ENCODE data around the gene EVI5L.

EVI5L gene

DNA sequence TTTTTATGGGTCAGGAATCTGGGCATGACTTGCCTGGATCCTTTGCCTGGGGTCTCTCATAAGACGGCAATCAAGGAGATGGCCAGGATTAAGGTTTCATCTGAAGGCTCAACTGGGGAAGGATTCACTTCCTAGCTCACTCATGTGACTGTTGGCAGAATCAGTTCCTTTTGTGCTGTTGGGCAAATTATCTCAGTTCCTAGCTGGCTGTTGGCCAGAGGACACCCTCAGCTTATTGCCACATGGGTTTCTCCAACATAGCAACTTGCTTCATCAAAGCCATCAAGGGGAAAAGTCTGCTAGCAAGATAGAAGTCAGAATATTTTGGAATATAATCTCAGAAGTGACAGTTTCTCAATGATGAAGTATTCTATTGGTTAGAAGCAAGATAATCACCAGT, 12.2 kb upstream of the EVI5L start:
- no peak for DNase-seq (ENCODE audit: low spot score)

DNA sequence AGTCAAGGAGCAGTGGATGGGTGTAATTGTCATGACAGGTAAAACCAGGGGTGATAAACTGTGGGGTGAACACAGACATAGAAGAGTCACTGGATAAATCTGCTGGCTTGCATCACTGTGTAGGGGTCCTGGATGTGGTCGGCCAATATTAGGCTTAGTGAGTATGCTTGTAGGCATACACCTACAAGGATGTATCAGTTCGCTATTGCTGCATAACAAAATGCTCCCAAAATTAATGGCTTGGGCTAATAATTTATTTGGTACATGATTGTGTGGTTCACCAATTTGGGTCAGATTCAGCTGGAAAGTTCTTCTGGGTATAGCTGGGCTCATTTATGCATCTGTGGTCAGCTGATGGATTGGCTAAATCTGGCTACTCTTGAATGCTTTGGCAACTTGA, 11.2 kb upstream of the EVI5L start:
- no peak for DNase-seq (ENCODE audit: low spot score)

GRCh38 chr19:7819337-7819736, 10.7 kb upstream of the EVI5L start:
- no peak for DNase-seq (ENCODE audit: low spot score)

- no peak for DNase-seq (ENCODE audit: low spot score)
Measured at GRCh38 chr19:7820588-7820987, 9.4 kb upstream of the EVI5L start.

- DNase-seq (ENCODE audit: low spot score), result no peak
Measured at GRCh38 chr19:7822910-7823515, 7.0 kb upstream of the EVI5L start.

- DNase-seq (ENCODE audit: low spot score), result no peak
Measured at GRCh38 chr19:7823686-7824301, 6.2 kb upstream of the EVI5L start.

DNA sequence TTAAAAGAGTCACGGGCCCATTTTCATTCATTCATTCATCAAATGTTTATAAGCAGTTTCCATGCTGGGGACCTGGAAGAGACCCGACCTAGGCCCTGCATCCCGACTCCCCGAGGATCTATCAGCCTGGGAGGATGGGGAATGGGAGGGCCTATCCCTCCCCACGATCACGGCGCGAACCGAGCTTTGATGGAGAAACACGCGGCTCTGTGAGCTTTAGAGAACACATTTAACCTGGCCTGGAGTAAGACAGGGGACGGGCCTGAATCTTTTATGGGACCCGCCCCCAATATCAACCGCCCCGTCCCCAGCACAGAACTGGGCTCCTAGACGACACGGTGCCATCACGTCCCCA, 875 bp upstream of the EVI5L start:
- DNase-seq (ENCODE audit: low spot score), result no peak

- DNase-seq (ENCODE audit: low spot score), result no peak
Measured at GRCh38 chr19:7830272-7830771, 304 bp downstream of the EVI5L start.

DNA sequence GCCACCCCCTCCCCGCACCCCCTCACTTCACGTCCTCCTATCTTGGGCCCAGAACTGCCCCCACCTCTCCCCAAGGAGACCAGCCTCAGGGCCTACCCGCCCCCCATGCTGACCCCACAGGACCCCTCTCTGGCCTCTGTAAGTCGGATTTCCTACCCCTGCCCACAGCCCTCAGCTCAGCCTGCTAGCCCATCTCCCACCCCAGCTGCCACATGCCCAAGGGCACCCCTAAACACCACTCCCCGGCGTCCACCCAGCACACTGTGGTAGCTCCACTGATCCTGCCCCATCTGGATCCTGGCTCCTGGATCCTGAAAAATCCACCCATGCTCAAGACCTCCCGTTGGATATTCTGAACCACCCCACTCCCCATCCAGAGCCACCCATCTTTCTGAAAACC, 805 bp downstream of the EVI5L start:
- DNase-seq (ENCODE audit: low spot score), result no peak

DNA sequence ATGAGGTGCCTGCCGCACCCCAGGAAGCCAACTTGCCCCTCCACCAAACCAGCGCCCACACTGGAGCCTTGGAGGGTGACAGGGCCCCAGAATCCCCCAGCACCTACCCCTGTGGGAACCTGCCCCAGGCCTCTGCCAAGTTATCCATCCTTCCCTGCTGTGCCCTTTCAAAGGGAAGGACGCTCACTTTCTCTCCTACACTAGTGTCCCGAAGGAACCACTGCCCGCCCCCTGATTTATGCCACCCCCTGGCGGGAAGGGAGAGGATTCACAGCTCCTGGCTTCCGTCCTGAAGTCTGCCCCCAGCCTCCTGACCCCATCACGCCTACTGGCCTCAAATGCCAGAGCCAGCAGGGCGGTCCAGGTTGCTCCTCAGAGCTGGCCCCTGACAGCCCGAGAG, 1.4 kb downstream of the EVI5L start:
- DNase-seq (ENCODE audit: low spot score), result peak; percentile 79

DNA sequence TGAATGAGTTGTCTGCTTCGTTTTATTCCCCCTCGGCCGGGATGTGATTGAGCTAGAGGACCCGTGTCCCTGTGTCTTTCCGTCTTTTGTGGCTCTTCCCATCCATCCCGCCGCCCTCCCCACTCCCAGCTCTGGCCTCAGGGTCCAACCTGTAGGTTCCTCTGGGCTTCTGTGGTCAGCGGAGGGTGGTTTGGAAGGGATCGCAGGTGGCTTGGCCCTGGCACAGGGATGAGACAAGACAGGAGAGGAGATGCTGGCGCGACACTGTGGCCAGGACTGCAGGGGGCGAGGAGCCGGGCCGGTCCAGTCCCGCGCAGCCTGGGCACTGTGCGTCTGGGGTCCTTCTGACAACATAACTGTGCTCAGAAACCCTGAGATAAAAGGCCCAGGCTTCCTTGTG, 2.0 kb downstream of the EVI5L start:
- no peak for DNase-seq (ENCODE audit: low spot score)

DNA sequence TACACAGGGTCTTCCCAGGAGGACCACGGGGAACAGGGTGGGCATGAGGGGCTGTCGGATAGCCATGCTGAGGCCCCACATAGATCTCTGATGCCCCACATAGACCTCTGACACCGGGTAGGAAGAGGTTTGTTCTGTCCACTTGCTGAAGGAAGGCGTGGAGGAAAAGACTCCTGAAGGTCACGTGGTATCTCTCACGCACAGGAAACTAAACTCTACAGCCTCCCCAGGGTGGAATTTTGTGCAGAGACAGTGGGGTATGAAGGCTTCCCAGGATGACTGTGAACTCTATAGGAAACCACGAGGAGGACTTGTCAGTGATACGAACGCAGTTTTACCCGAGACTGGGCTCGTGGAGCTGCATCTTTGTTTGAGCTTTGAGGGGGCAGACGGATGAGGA, 2.8 kb downstream of the EVI5L start:
- DNase-seq (ENCODE audit: low spot score), result peak; percentile 63

GRCh38 chr19:7833225-7834099, 3.4 kb downstream of the EVI5L start:
- DNase-seq (ENCODE audit: low spot score), result no peak

GRCh38 chr19:7839476-7839875, 9.5 kb downstream of the EVI5L start:
- DNase-seq (ENCODE audit: low spot score), result no peak

DNA sequence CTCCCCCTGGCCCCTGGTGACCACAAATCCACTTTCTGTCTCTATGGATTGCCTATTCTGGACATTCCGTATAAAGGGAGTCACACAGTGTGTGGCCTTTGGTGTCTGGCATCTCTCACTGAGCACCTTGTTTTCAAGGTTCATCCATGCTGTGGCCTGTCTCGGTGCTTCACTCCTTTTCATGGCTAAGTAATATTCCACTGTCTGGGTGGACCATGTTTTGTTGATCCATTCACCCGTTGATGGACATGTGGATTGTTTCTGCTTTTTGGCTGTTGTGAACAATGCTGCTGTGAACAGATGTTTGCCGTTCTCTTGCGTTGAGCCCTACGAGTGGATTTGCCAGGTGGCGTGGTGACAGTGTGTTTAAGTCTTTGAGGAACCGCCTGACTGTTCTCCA, 10.6 kb downstream of the EVI5L start:
- no peak for DNase-seq (ENCODE audit: low spot score)

- DNase-seq (ENCODE audit: low spot score), result no peak
Measured at GRCh38 chr19:7841751-7842660, 12.0 kb downstream of the EVI5L start.

GRCh38 chr19:7842661-7843294, 12.8 kb downstream of the EVI5L start:
- DNase-seq (ENCODE audit: low spot score), result no peak

GRCh38 chr19:7843521-7843920, 13.5 kb downstream of the EVI5L start:
- no peak for DNase-seq (ENCODE audit: low spot score)

GRCh38 chr19:7844405-7844804, 14.4 kb downstream of the EVI5L start:
- DNase-seq (ENCODE audit: low spot score), result no peak

- DNase-seq (ENCODE audit: low spot score), result no peak
Measured at GRCh38 chr19:7844951-7845350, 14.9 kb downstream of the EVI5L start.

DNA sequence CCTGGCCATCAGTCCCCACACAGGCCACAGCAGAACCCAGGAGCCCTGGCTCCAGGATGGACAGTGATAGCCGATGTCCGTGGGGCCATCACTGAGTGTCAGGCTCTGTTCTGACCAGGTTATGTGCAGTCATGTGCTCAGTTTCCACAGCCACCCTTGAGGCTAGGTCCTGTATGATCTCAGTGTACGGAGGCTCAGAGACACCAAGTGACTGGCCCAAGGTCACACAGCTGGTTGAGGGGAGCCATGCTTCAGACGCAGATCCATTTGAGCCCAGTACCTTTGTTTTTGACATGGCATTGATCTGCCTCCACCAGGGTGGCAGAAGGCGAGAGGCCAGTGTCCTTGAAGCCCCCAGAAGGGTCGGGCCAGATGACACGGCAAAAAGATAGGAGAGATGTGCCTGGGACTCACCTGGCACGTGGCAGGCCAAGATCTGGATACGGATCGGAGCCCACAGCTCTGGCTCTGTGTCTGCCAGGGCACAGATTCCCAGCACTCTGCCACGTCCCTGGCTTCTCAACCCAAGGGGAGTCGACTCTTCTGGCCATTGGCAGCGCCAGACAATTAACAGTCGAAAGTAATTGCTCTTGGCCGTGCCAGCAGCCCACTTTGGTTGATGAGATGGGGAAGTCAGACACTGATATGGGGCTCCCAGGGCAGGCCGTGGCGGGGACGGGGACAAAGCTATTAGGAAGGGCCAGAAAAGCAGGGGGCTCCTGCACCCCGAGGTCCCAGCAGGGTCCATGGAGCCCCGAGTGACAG, 15.6 kb downstream of the EVI5L start:
- no peak for DNase-seq (ENCODE audit: low spot score)
